NCI-H2196 (cell line): ENCODE data around the gene PLB1.
"Not testable (repeated sequence)": the region's sequence is repeated elsewhere in the genome, so short reads cannot be mapped to it uniquely, and the experiment has no call there.

Experiments used
- DNase-seq: peaks from one replicate; lab custom pipeline; 2025; ENCODE audit not compliant: unreplicated experiment; lab: John Stamatoyannopoulos, UW

The PLB1 gene

DNA sequence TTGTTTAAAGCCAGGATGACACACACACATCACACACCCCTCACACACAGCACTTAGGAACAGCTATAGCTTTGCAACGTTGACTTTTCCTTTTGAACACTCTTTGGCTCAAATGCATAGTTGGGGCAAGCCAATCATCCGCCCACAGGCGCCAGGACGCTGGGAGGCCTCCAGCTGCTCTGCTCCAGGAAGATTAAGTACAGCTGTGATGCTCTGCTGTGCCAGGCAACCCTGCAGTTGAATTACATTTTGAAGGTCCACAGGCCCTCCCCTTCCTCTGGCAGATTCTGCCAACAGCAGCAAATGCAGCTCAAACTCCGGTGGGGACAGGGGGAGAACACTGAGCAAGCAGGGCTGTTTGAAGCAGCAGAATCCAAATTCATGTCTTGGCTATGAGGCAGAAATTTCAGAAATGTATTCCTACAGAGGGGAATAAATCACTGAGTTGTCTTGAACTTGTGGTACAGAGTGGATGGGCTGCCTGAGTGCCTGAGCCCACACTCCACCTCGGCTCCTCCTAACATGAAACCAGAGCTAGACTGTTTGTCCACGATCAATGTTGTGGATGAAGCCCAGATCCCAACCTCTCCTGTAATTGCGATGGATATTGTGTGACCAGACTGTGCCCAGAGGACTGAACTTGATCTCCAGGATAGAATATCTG is 169.3 kb downstream of the PLB1 start:
- no peak for DNase-seq

DNA sequence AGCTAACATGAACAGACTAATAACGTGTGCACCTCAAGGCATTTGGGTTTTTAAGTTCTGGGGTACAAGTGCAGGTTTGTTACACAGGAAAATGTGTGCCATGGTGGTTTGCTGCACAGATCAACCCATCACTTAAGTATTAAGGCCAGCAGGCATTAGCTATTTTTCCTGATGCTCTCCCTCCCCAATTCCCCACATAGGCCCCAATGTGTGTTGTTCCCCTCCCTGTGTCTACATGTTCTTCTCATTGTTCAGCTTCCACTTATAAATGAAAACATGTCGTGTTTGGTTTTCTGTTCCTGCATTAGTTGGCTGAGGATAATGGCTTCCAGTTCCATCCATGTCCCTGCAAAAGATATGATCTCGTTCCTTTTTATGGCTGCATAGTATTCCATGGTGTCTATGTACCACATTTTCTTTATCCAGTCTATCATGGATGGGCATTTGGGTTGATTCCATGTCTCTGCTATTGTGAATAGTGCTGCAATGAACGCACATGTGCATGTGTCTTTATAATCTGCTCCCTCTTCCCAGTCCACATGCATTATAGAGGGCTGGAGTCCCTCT is 170.0 kb downstream of the PLB1 start:
- not testable (repeated sequence) for DNase-seq

DNA sequence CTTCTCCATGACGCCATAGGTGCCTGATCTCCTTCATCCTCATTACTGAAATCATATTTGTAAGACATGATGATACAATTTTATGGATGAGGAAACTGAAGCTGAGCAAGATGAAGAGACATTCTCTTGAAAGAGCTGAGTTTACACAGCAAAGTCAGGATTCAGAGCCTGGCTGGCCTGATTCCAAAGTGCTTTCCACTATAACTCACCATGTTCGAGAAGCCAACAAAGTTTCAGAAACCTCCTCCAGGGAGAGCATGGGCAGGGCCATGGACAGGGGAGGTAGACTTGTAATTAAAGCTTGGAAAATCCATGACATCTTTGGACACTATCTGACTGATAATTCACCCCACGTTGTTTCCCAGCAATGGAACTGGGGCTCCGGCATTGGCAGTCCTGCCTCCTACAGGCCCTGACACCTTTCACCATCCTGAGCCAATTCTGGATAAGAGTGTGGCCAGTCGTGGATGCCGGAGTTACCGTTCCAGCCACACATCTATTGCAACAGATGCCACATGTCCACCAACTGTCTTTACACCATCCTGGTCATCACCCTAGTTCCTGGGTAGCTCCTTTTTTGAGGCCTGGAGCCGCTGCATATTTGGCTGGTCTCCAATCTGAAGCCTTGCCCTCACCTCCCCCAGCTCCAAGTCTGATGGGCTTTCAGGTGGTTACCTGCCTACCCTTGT is 170.8 kb downstream of the PLB1 start:
- no peak for DNase-seq

DNA sequence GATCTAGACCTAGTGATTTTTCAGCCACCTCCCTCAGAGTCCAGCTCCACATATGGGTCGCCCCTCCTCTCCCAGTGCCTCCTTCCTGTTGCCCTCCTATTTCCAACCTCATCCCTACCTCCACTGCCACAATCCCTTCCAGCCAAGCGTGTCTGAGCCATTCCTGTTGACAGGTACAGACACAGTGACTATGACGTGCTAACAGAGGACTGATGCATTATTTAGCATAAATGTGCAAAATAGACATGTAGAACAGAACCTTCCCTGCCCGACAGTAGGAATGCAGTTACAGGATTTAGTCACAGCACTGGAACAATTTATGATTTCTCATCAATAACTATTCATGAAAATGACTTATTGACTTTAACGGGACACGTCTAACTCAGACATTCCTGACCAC is 171.4 kb downstream of the PLB1 start:
- no peak for DNase-seq

DNA sequence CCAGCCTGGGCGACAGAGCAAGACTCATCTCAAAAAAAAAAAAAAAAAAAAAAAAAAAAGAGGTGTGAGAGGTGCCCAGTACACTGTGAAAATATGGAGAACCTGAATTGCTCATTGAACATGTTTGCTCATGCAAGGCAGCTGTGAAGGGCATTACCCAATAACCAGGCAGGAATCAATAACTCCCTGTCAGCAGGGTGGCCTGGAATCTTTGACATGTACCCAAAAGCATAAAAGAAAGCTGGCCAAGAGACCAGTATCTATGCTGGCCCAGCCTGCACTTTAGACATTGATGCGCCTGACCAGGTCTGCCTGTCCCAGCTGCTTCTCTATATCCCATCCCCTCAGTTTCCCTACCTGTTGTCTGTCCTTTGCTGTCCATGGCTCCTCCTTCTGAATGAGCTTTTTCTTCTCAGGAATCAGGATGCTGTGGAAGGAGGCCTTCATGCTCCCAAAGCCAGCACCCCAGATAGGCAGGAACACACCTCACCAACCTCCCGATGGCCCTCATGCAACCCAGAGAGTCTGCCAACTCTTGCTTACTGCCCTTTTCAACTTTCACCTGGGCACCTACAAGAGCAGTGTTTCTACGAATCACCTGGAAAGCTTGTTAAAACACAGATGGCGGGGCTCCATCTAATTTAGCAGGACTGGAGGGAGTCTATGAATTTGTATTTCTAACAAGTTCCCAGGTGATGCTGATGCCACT is 172.4 kb downstream of the PLB1 start:
- DNase-seq: no peak

DNA sequence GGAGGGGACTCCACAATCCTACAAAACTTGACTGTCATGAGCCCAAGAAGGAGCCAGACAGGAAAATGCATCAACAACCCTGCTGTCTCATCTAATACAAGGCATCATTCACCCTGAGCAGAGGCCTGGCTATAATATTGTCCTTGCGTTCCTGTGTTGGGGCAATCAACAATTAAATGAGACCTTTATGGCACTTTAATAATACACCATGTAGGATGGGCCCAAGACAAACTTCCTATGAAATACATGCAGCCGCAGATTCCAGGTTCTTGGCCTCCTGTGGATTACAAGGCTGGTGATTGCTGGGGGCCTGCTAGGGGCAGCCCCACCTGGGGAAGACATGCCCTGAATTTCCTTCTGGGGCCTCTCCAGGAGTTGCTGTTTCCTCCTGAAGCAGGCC is 173.0 kb downstream of the PLB1 start:
- DNase-seq: no peak

DNA sequence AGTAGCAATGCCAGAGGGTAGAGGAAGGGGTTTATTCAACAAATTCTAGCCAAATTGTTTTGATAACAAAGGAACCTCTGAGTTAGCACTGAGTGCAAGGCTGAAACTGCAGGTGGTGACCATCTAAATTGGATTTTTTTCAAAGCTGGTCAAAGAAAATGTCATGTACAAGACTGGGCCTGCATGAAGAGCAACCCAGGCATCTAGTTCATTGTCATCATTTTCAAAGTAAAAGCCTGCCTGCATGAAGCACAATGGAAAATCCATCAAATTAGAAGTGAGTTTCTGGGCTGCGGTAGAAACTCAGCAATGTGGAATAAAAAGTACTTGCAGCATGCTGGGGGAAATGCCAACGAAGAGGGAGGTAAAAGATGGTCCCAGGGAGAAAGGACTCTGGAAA is 175.0 kb downstream of the PLB1 start:
- no peak for DNase-seq

DNA sequence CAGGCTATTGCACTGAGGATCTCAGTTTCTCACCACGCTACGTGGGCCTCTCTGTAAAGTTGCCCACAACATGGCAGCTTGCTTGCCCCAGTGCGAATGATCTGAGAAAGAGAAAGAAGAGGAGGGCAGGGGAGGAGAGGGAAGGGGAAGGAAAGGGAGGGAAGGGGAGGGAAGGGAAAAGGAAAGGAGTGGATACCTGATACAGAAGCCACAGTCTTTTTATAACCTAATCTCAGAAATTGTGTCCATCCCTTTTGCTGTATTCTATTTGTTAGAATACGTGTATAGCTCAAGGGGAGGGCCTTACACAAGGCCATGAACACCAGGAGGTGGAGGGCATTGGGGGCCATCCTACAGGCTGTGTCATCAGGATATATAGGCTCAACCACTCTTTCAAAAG is 177.5 kb downstream of the PLB1 start:
- DNase-seq: no peak

DNA sequence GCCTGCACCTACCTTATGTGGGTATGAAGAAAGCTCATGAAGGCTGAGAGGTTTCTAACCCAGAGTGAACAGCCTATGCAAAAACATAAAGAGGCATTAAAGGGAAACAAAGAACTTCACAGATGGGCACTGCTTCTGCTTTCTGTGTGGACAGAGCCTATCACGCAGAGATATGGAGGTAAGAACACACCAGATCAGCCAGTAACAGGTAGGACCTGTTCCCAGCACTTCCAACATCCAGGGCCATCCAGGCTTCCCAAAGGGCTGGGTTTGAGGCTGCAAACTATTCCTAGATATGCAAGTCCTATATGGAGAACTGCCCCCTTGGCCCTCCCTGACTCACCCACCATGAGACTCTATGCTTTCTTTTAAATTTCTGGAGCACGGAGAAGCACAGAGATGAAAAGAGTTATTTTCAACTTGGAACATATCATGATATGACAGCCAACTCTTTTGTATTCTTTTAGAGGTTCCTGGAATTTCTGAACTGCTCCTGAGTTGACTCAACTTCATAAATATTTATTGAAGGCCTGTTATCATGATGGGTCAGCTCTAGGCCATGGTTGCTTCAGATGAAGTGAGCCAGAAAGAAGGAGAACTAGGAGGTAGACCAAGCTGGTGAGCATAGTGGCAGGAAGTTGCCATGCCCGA is 178.3 kb downstream of the PLB1 start:
- no peak for DNase-seq

DNA sequence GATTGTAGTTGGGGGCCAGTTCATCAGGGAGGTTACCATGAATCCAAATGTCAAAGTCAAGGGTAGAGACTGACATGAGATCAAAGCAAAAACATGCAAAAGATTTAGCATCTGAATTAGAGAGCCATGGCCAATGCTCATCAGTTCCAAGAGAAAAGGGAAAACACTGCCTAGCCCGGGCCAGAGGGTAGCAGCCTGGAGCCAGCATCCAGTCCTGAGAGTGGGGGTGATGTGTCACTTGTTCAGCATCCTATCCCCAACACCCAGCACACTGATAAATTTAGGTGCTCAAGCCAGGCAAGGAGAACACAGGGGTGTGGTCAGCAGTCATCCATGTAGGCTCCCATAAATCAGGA is 178.8 kb downstream of the PLB1 start:
- DNase-seq: no peak

DNA sequence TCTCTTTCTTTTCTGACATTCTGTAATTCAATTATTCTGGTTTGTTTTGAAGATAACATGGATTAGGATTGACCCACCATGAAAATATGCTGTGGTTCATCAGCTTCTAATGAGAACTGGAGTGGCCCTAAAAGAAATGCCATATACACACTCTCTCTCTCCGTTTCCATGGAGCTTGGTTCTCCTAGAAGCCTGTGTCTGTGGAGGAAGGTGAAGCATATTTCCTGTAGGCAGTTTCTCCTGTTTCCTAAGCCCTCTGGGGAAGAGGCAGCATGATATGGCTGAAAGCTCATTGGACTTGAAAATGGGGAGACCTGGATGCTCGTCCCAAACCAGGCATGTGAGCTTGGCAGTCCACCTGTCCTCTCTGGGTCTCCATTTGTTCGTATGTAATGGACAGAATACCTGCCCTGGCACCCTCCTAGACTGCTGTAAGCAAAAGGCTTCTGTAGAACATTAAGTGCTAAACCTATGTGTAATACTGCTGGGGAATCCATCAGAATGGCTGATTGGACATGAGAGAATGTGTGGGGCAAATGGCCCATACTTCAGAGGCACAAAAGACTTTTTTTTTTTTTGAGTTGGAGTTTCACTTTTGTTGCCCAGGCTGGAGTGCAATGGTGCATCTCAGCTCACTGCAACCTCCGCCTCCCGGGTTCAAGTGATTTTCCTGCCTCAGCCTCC is 180.4 kb downstream of the PLB1 start:
- DNase-seq: no peak

DNA sequence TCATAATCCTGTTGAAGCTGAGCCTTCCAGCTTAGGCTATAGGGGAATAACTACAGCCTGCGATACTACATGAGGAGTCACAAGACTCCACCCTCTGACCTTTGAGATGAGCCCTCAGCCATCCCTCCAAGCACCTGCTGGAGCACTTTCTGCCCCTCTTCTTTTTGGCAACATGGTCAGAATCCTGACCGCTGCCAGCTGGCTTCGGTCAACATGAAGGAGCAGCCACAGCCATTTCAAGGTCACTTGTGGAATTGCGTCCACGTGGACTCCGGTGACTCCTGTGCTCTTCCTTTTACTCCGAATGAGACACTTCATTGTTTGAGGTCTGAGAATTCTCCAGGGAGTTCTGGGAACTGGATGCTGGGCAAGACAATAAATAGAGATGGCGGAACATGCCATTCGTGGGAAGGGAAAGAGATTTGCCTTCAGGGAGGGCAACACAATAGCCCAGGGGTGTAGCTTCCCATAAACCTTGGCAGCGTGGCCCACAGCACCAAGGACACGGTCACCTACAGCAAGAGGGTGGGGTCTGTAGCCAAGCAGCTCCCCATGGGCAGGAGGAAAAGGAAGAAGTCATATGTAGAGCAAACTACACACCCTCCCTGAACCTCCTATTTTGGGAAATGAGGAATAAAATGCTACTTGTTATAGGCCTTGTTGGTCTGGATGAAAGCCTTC is 182.5 kb downstream of the PLB1 start:
- DNase-seq: no peak

DNA sequence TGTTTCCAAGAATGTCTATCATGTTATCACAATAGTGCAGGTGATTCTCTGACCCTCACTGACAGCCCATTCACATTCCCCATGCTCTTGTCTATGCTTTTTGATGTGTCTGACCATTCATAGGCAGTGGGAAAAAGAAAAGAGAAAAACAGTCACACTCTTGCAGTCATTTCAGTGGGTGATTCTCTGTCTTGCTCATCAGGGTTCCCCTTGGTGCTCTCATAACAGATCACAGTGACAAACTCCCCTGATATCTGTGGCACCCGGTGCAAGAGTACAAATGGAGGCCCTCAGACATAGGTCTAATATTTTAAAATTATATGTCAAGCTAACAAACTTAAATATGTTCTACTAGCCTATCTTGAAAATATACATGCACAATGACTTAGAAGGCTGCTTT is 183.1 kb downstream of the PLB1 start:
- no peak for DNase-seq

DNA sequence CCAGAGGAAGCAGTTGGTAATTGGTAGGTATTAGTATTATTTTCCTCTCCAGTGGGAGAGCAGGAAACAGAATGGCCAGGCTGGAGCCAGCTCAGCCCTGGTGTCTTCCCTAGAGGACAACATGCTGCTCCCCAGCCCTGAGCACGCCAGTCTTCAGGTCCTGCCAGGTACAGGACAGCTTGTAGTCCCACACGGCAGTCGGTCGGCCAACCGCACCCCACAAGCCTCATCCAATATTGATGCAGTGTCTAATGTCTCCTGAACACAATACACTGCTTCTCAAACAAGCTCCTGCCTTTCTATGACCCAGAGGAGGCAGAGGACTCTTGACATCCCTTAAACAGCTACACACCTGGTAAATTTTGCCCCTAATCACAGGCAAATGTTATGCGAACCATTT is 184.8 kb downstream of the PLB1 start:
- no peak for DNase-seq

DNA sequence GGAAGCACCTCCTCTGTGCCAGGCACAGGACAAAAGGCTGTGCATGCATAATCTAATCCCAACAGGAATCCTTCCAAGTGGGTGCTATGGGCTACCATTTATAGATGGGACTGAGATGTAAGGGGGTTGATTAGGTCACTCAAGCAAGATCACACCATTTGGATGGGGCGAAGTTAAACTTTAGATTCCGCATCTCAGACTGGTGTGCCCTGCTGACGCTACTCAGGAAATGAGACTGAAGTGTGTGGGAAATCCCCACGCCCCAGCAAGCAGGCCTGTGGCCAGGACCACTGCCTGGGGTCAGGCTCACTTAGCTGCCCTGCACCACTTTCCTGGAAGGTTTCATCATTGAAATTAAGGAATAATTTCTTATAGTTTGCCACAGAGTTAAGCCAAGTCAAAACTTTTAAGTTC is 185.3 kb downstream of the PLB1 start:
- no peak for DNase-seq

DNA sequence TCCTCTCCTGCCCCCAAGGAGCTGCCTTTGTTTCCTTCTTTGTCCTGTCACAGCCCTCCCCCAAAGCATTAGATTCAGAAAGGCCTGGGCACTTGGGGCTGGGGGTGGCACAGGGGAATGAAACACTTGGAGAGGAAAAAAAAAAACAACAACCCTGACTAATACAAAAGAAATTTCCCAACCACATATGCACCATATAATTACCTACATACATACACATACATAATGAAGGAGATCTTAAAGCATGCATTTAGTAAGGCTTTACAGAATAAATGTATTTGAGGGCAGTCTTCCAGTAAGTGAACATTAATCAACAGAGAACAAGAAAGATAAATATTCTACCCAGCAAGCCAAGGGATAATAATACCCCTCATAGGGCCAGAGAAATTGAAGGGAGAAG is 185.7 kb downstream of the PLB1 start:
- DNase-seq: no peak

DNA sequence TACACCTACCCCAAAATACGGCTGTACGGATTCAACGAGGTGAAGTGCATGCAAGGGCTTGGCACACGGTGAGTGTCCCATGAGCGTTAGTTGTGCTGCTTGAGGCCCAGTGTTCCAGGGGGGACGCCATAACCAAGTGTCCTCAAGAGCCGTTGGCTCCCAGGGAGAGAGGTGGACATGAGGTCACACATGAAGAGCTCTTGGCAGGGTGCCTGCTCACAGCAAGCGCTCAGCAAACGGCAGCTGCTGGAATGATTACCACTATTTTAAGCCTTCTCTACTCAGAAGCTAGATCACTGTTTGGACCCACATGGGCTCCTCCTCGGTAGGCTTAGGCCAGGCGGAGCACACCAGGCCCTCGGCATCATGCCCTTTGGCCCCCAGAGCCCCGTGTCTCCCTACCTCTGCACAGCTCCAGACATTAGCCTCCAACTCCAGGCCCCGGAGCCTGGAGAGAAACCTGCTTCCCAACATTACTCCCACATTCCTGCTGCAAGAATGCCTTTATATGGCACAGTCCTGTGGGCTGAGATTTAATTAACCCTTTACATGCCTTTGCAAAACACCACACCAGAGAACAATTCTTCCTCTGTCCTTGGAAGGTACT is 187.3 kb downstream of the PLB1 start:
- DNase-seq: peak; percentile 88

DNA sequence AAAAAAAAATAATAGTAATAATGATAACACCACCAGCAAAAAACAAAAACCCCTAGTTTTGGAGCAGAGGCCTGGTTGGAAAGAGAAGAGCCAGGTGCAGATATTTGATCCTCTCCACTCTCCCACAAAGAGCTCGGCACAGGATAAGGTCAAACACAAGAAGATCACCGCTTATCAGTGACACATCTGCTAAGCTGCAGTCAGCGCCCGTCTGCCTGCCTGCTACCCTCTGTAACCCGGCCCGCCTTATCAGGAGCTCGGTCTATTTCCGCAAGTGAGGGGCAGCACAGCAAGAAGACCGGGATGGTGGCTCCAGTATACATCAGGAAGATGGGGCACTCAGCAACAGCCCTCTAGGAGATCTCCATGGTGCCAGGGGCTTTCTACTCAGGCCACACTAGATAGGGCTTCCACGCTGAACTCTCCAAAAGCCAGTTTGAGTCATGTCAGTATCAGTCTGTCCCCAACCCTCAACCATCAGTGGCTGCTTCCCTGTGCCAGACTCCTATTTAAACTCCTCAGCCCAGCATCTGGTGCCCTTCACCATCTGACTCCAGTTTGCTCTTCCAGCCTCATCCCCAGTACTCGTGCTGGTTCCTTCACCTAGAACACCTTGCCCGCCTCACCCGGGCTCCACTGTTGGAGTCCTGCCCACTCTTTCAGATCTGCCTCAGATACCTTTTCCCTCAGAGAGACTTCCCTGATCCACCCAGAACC is 188.4 kb downstream of the PLB1 start:
- DNase-seq: peak; percentile 76

DNA sequence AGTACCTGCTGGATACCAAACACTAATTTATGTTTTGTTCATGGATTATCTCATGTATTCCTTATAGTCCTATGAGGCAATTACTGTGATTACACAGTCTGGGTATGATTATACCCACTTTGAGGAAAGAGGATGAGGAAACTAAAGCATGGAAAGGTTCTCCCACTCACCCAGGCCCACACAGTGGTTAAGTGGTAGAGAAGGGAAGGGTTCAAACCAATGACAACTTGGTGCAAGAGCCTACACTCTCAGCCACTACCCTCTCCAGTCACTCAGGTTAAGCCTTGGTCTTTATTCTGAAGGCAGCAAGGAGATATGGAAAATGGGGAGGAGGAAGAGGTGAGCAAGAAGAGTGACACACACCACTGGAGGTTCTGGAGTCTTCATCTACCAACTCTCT is 191.3 kb downstream of the PLB1 start:
- DNase-seq: no peak
